NCI-H2227 (cell line): ENCODE data around the gene GPT2.

ENCODE experiments used
- DNase-seq: peaks from one replicate; lab custom pipeline; 2025; ENCODE audit not compliant: unreplicated experiment; lab: John Stamatoyannopoulos, UW

Gene GPT2

DNA sequence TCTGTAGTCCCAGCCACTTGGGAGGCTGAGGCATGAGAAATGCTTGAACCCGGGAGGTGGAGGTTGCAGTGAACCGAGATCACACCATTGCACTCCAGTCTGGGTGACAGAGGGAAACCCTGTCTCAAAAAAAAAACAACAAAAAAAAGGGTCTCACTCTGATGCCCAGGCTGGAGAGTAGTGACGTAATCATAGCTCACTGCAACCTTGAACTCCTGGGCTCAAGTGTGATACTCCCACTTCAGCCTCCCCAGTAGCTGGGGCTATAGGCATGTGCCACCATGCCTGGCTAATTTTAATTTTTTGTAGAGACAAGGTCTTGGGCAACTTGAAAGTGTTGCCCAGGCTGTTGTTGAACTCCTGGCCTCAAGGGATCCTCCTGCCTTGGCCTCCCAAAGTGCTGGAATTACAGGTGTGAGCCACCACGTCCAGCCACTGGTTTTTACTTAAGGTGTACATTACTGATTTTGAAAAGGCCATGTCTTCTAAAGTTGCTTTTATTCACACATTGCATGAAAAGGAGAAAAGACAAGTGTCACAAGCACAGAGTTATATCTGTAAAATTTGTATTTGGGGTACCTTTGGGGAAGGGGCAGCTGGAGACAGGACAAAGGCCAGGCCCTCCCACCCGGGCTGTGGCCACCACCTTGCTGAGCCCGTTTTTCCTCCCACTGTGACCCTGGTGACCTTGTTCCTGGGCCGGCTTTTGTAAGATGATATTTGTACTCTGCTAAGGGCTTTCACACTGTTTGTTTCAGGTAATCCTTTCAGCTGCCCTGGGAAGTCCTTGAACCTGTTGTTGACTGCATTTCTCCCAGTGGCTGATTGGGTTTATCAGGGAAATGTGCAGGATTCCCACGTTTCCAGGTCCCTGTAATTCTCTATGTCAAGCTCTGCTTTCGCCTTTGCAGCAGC, 11.5 kb downstream of the GPT2 start:
- no peak for DNase-seq

DNA sequence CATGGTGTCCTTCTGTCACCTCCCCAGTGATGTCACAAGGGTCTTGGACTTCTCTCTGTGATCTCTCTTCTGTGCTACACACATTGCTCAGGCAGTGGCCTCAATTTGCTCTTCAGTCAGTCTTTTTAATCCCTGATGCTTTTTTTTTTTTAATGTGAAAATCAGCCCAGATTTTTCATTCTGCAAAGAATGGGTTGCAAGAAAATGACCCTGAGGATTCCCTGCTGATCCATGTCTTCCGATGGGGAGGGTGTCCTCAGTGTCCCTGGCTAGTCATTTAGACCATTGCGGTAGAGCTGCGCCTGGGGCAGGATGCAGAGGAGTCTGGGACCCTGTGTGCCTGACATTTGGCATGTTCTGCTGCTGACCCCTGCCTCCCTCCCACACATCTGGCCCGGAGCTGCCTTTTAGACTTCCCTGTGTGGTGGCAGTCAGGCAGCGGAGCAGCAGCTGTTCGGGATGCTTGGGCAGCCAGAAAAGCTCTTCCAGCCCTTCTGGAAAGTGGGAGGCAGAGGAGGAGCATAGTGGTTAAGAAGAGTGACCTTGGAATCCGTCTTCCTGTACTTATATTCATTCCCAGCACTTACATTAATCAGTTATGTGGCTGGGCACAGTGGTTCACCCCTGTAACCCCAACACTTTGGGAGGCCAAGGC, 12.3 kb downstream of the GPT2 start:
- DNase-seq, result no peak

DNA sequence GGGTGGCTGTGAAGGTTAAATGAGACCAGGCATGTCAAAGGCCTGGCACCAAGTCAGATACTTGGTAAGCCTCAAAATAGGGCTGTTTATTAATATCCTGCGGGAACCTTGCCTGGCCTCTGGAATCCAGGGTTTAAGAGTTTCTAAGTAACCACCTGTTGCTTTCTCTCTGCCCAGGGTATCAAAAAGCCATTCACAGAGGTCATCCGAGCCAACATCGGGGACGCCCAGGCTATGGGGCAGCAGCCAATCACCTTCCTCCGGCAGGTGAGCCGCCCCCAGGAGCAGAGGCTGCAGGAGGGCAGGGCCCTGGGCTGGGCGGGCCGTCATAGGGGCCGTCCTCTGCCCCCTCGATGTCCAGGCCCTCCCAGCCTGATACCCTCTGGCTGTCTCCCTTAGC, 13.3 kb downstream of the GPT2 start:
- DNase-seq, result no peak

DNA sequence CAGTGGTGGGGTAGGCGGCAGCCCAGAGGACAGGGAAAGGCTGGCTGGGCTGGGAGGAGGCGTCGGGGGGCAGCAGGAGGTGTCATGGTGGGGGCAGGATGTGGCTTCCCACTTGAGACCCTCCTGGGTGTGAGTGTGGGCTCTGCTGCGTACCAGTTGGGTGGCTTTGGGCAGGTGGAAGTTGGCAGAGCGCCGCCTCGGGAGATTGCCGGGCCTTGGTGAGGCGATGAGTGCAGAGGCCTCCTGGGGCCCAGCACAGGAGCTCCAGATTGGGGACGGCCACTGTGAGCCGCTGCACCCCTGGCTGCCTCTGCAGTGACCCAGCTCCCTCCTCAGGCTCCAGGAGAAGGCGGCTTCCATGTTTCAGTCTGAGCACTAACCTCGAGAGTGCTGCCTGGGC, 13.8 kb downstream of the GPT2 start:
- no peak for DNase-seq

DNA sequence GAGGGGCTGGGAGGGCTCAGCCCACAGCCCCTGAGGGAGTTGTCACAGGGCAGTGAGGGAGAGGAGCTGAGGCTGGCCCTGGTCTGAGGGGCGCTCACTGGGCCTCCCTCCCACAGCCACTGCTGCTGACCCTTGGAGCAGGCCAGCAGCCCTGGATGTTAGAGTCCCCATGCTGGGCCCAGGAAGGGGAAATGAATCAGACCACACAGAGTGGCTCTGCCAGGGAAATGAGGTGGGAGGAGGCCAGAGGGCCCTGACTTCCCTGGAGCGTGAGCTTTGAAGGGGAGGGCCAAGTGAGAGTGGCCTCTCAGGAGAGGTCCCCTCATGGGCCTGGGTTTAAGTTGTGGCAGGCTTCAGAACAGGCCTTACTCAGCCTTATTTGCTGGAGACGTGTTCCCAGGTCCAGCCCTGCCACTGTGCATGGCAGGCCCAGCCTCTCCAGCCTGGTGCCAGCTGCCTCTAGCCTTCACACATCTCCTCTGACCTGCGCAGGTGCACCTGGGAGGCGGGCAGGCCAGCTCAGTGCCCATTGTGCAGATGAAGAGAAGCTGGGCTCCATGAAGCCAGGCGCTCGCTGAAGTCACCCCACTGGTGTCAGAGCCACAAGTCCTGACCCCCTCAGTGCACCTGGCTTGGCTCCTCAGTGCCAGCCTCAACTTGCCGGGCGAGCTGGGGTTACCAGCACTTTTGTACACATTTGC, 15.4 kb downstream of the GPT2 start:
- no peak for DNase-seq

DNA sequence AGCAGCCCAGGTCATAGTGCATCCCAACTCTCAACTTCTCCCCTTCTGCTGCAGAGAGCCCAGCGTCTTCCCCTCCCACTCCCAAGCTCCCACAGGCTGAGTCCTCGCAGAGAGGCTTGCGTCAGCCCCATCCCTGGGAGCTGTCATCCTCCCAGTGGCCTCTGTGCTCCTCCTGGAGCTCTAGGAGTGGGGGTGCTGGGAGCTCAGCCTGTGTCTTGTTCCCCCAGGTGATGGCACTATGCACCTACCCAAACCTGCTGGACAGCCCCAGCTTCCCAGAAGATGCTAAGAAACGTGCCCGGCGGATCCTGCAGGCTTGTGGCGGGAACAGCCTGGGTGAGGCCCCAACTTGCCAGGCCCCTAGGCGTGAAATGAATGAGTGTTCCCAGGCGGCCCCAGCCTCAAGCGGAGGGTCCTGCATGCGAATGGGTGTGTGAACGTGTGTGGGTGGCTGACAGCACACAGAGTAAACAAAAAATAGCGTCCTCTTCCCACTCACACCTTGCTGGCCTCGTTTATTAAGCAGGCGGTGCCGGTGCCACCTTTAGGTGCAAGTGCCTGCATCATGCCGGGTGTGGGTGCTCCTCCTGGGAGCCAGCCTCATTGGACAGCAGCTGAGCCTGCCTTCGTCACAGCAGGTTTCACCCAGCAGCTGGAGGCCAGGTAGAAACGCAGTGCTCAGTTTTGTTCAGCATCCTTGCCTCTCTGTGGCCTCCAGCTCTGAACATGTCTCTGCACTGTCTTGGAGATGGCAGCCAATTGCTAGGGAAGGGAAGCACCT, 16.5 kb downstream of the GPT2 start:
- no peak for DNase-seq

- no peak for DNase-seq
Observed at GRCh38 chr16:46901709-46902108, 17.5 kb downstream of the GPT2 start.

- DNase-seq, result no peak
Observed at GRCh38 chr16:46903255-46903905, 19.2 kb downstream of the GPT2 start.

DNA sequence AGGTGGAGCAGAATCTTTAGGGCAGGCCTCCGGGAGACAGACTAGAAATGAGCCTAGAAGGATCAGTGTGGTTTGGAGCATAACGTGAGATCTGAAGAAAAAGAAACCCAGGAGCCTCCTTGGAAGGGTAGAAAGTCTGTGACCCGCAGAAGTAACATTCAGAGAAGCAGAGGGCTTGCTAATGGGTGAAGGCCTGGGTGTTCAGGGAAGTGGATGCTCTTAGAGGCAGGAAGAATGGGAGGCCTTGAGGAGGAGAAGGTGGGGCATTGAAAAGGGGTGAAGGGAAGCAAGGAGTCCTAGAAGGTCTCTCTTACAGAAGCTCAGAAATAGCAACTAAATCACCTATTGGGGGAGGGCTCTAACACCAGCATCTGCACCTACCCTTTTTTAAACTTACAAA, 20.3 kb downstream of the GPT2 start:
- no peak for DNase-seq

DNA sequence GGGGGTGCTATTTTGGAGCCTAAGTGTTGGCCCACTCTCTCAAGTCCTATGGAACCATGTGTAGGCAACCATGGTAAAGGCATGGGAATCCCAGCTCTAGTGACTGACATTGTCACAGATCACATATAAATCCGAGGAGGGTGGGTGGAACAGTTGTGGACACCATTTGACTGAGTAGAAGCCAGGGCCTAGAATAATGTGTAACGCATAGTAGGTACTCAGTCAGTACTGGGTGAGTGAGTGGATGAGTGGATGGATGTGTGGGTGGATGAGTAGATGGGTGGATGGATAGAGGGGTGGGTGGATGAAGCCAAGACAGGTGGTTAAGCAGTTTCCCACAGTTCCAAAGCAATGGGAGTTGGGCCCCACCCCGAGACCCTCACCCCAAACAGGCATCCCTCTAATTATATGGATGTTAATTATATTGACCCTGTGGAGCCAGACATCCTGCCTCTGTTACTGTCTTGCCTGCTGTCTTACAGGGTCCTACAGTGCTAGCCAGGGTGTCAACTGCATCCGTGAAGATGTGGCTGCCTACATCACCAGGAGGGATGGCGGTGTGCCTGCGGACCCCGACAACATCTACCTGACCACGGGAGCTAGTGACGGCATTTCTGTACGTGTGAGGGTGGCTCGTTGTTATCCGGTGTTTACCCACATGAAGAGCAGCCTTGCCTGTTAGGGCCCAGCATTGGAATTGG, 22.3 kb downstream of the GPT2 start:
- DNase-seq, result no peak

- no peak for DNase-seq
Observed at GRCh38 chr16:46907061-46907774, 23.1 kb downstream of the GPT2 start.

DNA sequence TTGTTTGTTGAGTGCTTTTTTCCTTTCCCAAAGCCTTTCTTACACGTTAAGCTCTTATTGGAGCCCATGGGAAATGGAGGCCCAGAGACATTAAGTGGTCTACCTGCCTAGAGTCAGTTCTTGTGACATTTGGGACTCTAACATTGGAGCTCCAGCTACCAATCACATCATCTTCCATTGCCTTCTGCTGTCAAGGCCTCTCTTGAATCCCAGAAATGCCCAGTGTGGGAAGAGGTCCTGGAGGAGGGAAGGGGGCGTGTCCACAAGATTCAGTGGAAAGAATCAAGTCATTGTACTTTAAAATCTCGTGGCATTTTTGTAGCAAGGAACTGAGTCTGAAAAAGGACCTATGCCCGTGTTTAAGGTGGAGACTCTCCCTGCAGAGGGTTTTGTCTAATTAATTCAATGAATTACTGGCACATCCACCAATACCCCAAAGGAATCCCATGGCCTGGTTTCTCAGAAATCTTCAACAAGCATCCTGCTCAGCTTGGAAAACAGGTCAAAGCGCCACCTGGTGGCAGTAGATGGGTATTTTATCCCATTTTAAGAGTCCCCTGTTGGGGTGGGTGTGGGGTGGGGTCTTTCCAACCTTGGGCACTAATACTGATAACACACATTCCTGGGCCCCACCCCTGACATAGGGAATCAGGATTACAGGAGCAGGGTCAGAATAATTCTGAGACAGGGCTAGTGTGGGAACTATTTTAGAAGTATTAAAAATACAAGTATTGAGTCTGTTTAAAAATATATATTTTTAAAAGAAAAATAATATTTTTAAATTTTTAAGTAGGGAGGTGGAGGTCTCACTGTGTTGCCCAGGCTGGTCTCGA, 24.6 kb downstream of the GPT2 start:
- DNase-seq, result peak; percentile 70

GRCh38 chr16:46911038-46911437, 26.9 kb downstream of the GPT2 start:
- DNase-seq, result no peak

DNA sequence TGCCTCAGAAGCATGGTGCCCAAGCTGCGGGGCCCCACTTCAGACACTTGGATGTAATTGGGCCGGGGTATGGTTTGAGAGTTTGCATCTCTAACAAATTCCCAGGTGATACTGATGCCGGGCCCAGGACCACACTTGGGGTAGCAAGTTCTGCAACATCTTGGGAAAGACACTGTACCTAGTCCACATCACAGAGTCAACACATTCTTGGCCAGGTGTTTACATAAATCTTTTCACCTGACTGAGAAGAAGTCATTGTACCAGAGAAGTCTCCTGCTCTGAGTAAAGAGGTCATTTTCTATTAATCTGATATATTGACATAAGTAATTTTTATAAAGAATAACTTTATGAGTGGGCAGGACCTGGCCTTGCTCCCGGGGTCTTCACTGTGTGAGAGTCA, 27.5 kb downstream of the GPT2 start:
- no peak for DNase-seq

- no peak for DNase-seq
Observed at GRCh38 chr16:46914556-46915201, 30.5 kb downstream of the GPT2 start.

DNA sequence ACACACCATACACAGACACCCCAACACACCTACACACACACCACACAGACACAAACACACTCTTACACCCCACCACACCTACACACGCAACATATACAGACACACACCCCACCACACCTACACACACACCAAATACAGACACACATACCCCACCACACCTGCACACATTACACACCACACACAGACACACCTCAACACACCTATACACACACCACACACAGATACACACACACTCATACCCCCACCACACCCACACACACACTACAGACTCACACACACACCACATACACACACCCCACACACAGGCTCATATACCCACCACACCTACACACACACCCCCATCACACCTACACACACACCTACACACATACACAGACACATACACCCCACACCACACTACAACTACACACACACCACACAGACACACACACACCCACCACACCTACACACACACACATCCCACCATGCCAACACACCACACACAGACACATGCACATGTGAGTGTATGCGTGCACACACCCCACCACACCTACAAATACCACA, 31.4 kb downstream of the GPT2 start:
- no peak for DNase-seq

DNA sequence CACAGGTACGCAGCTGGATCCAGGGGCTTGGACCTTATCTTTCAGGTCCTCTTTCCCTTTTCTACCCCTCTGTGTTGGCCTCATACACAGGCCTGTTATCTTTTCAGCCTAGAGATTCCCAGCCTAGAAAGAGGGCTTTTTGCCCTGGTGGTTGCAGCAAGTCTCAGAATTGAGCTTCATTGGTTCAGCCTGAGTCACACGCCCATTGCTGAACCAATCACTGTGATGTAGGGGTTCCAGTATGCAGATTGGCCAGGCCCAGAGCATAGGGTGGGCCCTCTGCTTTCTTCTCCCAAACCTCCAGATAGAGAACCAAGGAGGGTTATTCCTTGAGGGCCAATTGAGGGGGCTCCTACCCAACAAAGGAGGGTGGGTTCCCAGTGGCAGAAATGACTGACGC, 32.8 kb downstream of the GPT2 start:
- no peak for DNase-seq

- no peak for DNase-seq
Observed at GRCh38 chr16:46918400-46918799, 34.2 kb downstream of the GPT2 start.
